WTC11 (cell line): ENCODE data around the gene LARGE1. TPM values are rescaled to one million over a fixed set of nuclear protein-coding genes. Genes with fewer than 3 reads are reported as not detected.
A peak's percentile ranks its signal among the peaks of the same experiment; 100 is the strongest.

Source experiments
- ATAC-seq: fragments of 200-7000 bp; cut with Tn5 transposase; 2 replicates; pipeline ENCODE4 v1.10.0; 2021; ENCODE audit warnings: mild to moderate bottlenecking, moderate library complexity
- CTCF ChIA-PET: fragments of 300-600 bp; sonication (Branson Sonifier 250); formaldehyde crosslinking; loops from one replicate; lab custom pipeline; 2021; ENCODE audit warnings: antibody characterized with exemption; lab: Charles Lee
- POLR2A ChIA-PET: fragments of 350-600 bp; sonication (Branson Sonifier 250); formaldehyde crosslinking; loops from one replicate; lab custom pipeline; 2021; ENCODE audit warnings: antibody characterized with exemption; lab: Charles Lee
- DNase-seq: peaks from one replicate; pipeline ENCODE4 v3.0.0; 2021; ENCODE audit warnings: low spot score
- H3K27ac Mint-ChIP-seq: 2 replicates; pipeline ENCODE4 v1.8.0; 2021; ENCODE audit warnings: mixed read lengths
- H3K27me3 Mint-ChIP-seq: 2 replicates; pipeline ENCODE4 v1.8.0; 2021; ENCODE audit warnings: low read depth, mild to moderate bottlenecking, moderate library complexity, mixed read lengths
- H3K36me3 Mint-ChIP-seq: 2 replicates; pipeline ENCODE4 v1.8.0; 2021; ENCODE audit warnings: mixed read lengths
- H3K4me1 Mint-ChIP-seq: 2 replicates; pipeline ENCODE4 v1.8.0; 2022; ENCODE audit warnings: mixed read lengths
- H3K4me3 Mint-ChIP-seq: 2 replicates; pipeline ENCODE4 v1.8.0; 2021; ENCODE audit warnings: mild to moderate bottlenecking, moderate library complexity, mixed read lengths
- H3K9me3 Mint-ChIP-seq: 2 replicates; pipeline ENCODE4 v1.8.0; 2021; ENCODE audit warnings: mixed read lengths
- ATF3 ChIP-seq: sonication (generic); formaldehyde crosslinking; conservative IDR thresholded peaks from 2 replicates; pipeline ENCODE4 v1.8.1; 2022; ENCODE audit warnings: mild to moderate bottlenecking, missing genetic modification reagents
- ELF4 ChIP-seq: sonication (generic); formaldehyde crosslinking; IDR thresholded peaks from 2 replicates; pipeline ENCODE4 v1.8.1; 2022; ENCODE audit warnings: low read depth, mild to moderate bottlenecking, moderate library complexity, missing genetic modification reagents
- EMX1 ChIP-seq: fragments of 250-450 bp; sonication (Bioruptor Pico); IDR thresholded peaks from 2 replicates; pipeline ENCODE4 v1.8.0; 2021; ENCODE audit warnings: mild to moderate bottlenecking
- ESRRA ChIP-seq: sonication (generic); formaldehyde crosslinking; IDR thresholded peaks from 2 replicates; pipeline ENCODE4 v1.8.1; 2022; ENCODE audit warnings: mild to moderate bottlenecking, missing genetic modification reagents, borderline replicate concordance
- FOXJ3 ChIP-seq: sonication (generic); formaldehyde crosslinking; IDR thresholded peaks from 2 replicates; pipeline ENCODE4 v1.9.0; 2021; ENCODE audit warnings: missing genetic modification reagents, mild to moderate bottlenecking, borderline replicate concordance
- GRHL2 ChIP-seq: fragments of 250-450 bp; sonication (Bioruptor Pico); IDR thresholded peaks from 2 replicates; pipeline ENCODE4 v1.8.0; 2022; ENCODE audit warnings: mild to moderate bottlenecking, moderate library complexity; ENCODE audit not compliant: insufficient replicate concordance, severe bottlenecking
- HMGXB4 ChIP-seq: sonication (generic); formaldehyde crosslinking; IDR thresholded peaks from 2 replicates; pipeline ENCODE4 v1.8.1; 2023; ENCODE audit warnings: mild to moderate bottlenecking, moderate library complexity, missing genetic modification reagents
- MYBL2 ChIP-seq: sonication (generic); formaldehyde crosslinking; IDR thresholded peaks from 2 replicates; pipeline ENCODE4 v1.8.1; 2023; ENCODE audit warnings: mild to moderate bottlenecking, moderate library complexity, missing genetic modification reagents
- NFATC4 ChIP-seq: fragments of 250-450 bp; sonication (Bioruptor Pico); IDR thresholded peaks from 2 replicates; pipeline ENCODE4 v1.9.0; 2021; ENCODE audit warnings: mild to moderate bottlenecking
- NR1H2 ChIP-seq: sonication (generic); formaldehyde crosslinking; IDR thresholded peaks from 2 replicates; pipeline ENCODE4 v1.9.0; 2021; ENCODE audit warnings: mild to moderate bottlenecking, moderate library complexity, missing genetic modification reagents
- NR2C2 ChIP-seq: sonication (generic); formaldehyde crosslinking; IDR thresholded peaks from 2 replicates; pipeline ENCODE4 v1.8.0; 2022; ENCODE audit warnings: mild to moderate bottlenecking, missing genetic modification reagents
- RORB ChIP-seq: fragments of 250-450 bp; sonication (Bioruptor Pico); IDR thresholded peaks from 2 replicates; pipeline ENCODE4 v1.9.0; 2021; ENCODE audit warnings: mild to moderate bottlenecking
- SMAD4 ChIP-seq: sonication (generic); formaldehyde crosslinking; IDR thresholded peaks from 2 replicates; pipeline ENCODE4 v1.8.0; 2022; ENCODE audit warnings: mild to moderate bottlenecking, missing genetic modification reagents
- ZMAT4 ChIP-seq: fragments of 250-450 bp; sonication (Bioruptor Pico); IDR thresholded peaks from 2 replicates; pipeline ENCODE4 v1.9.0; 2021; ENCODE audit warnings: mild to moderate bottlenecking
- ZNF121 ChIP-seq: sonication (generic); formaldehyde crosslinking; IDR thresholded peaks from 2 replicates; pipeline ENCODE4 v1.8.0; 2023; ENCODE audit warnings: missing genetic modification reagents
- ZNF232 ChIP-seq: sonication (generic); formaldehyde crosslinking; IDR thresholded peaks from 2 replicates; pipeline ENCODE4 v1.8.0; 2022; ENCODE audit warnings: mild to moderate bottlenecking, missing genetic modification reagents
- ZNF317 ChIP-seq: sonication (generic); formaldehyde crosslinking; IDR thresholded peaks from 2 replicates; pipeline ENCODE4 v1.8.1; 2023; ENCODE audit warnings: low read depth, mild to moderate bottlenecking, moderate library complexity, missing genetic modification reagents, borderline replicate concordance
- total RNA-seq: library from RNA; stranded (reverse); gene quantifications from 3 replicates; pipeline ENCODE4 v1.2.3, GENCODE V29; 2021
- TF ChIP-seq, protein P1 (sequence below): sonication (generic); formaldehyde crosslinking; IDR thresholded peaks from 2 replicates; pipeline ENCODE4 v1.8.1; 2023; ENCODE audit warnings: mild to moderate bottlenecking, missing genetic modification reagents
- TF ChIP-seq, protein P2 (sequence below): fragments of 250-450 bp; sonication (Bioruptor Pico); IDR thresholded peaks from 2 replicates; pipeline ENCODE4 v1.9.0; 2021; ENCODE audit warnings: mild to moderate bottlenecking
- TF ChIP-seq, protein P3 (sequence below): sonication (generic); formaldehyde crosslinking; IDR thresholded peaks from 2 replicates; pipeline ENCODE4 v1.8.0; 2022; ENCODE audit warnings: missing genetic modification reagents

Gene LARGE1
- total RNA-seq, 1 experiment from 2014 or later = 72.6 TPM

- no peak overlapping the region for H3K27ac Mint-ChIP-seq
- CTCF ChIA-PET = no interaction called here
- H3K4me1 Mint-ChIP-seq = peaks cover 19% of the 10 kb centered on the region
- POLR2A ChIA-PET = no interaction called here
- DNase-seq = no peak
- peaks cover 40% of the 10 kb centered on the region for H3K36me3 Mint-ChIP-seq
- no peaks in the 10 kb centered on the region; the same call in 1 of the 2 replicates for H3K27me3 Mint-ChIP-seq
- no peak for TF ChIP-seq NFATC4 (CRISPR knock-in tag)
- no peak for TF ChIP-seq ELF4 (CRISPR knock-in tag)
- TF ChIP-seq NR1H2 (CRISPR knock-in tag) = no peak
- TF ChIP-seq, protein P1, sequence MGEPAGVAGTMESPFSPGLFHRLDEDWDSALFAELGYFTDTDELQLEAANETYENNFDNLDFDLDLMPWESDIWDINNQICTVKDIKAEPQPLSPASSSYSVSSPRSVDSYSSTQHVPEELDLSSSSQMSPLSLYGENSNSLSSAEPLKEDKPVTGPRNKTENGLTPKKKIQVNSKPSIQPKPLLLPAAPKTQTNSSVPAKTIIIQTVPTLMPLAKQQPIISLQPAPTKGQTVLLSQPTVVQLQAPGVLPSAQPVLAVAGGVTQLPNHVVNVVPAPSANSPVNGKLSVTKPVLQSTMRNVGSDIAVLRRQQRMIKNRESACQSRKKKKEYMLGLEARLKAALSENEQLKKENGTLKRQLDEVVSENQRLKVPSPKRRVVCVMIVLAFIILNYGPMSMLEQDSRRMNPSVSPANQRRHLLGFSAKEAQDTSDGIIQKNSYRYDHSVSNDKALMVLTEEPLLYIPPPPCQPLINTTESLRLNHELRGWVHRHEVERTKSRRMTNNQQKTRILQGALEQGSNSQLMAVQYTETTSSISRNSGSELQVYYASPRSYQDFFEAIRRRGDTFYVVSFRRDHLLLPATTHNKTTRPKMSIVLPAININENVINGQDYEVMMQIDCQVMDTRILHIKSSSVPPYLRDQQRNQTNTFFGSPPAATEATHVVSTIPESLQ = no peak
- TF ChIP-seq ZMAT4 (CRISPR knock-in tag) = no peak
- no peak for TF ChIP-seq ZNF232
- TF ChIP-seq EMX1 = no peak
- TF ChIP-seq, protein P2, sequence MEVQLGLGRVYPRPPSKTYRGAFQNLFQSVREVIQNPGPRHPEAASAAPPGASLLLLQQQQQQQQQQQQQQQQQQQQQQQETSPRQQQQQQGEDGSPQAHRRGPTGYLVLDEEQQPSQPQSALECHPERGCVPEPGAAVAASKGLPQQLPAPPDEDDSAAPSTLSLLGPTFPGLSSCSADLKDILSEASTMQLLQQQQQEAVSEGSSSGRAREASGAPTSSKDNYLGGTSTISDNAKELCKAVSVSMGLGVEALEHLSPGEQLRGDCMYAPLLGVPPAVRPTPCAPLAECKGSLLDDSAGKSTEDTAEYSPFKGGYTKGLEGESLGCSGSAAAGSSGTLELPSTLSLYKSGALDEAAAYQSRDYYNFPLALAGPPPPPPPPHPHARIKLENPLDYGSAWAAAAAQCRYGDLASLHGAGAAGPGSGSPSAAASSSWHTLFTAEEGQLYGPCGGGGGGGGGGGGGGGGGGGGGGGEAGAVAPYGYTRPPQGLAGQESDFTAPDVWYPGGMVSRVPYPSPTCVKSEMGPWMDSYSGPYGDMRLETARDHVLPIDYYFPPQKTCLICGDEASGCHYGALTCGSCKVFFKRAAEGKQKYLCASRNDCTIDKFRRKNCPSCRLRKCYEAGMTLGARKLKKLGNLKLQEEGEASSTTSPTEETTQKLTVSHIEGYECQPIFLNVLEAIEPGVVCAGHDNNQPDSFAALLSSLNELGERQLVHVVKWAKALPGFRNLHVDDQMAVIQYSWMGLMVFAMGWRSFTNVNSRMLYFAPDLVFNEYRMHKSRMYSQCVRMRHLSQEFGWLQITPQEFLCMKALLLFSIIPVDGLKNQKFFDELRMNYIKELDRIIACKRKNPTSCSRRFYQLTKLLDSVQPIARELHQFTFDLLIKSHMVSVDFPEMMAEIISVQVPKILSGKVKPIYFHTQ (CRISPR knock-in tag) = no peak
- no peak for TF ChIP-seq RORB (CRISPR knock-in tag)
- TF ChIP-seq GRHL2 = no peak
- TF ChIP-seq, all 79 proteins: peak for 0
- peaks cover 40% of the 10 kb centered on the region for H3K9me3 Mint-ChIP-seq
- ATAC-seq = no peak
- H3K4me3 Mint-ChIP-seq = no peak overlapping the region
These were observed 134.1 kb downstream of the LARGE1 start for GRCh38 chr22:33786149-33786548.

GRCh38 chr22:33785283-33785968, 134.8 kb downstream of the LARGE1 start:
- peak overlapping the region; percentile 18; the same call in 1 of the 2 replicates for H3K27ac Mint-ChIP-seq
- DNase-seq = no peak
- CTCF ChIA-PET = no interaction called here
- H3K4me3 Mint-ChIP-seq = no peak overlapping the region
- peaks cover 32% of the 10 kb centered on the region for H3K9me3 Mint-ChIP-seq
- ATAC-seq = no peak
- TF ChIP-seq ATF3 (CRISPR knock-in tag) (no peak), ZNF121 (CRISPR knock-in tag) (no peak), FOXJ3 (CRISPR knock-in tag) (no peak), RORB (CRISPR knock-in tag) (no peak), SMAD4 (CRISPR knock-in tag) (no peak), NR2C2 (no peak)
- H3K4me1 Mint-ChIP-seq = peaks cover 21% of the 10 kb centered on the region
- H3K27me3 Mint-ChIP-seq = no peaks in the 10 kb centered on the region; the same call in 1 of the 2 replicates
- peaks cover 33% of the 10 kb centered on the region for H3K36me3 Mint-ChIP-seq
- POLR2A ChIA-PET = no interaction called here

GRCh38 chr22:33781411-33781810, 138.9 kb downstream of the LARGE1 start:
- ChIA-PET CTCF (no interaction called here), POLR2A (no interaction called here)
- no peak overlapping the region for H3K4me3 Mint-ChIP-seq
- H3K36me3 Mint-ChIP-seq = no peaks in the 10 kb centered on the region
- no peak for DNase-seq
- H3K27ac Mint-ChIP-seq = no peak overlapping the region
- peaks cover 48% of the 10 kb centered on the region for H3K4me1 Mint-ChIP-seq
- no peaks in the 10 kb centered on the region for H3K9me3 Mint-ChIP-seq
- no peak; the same call in 1 of the 2 replicates for ATAC-seq
- H3K27me3 Mint-ChIP-seq = no peaks in the 10 kb centered on the region
- TF ChIP-seq, protein P3, sequence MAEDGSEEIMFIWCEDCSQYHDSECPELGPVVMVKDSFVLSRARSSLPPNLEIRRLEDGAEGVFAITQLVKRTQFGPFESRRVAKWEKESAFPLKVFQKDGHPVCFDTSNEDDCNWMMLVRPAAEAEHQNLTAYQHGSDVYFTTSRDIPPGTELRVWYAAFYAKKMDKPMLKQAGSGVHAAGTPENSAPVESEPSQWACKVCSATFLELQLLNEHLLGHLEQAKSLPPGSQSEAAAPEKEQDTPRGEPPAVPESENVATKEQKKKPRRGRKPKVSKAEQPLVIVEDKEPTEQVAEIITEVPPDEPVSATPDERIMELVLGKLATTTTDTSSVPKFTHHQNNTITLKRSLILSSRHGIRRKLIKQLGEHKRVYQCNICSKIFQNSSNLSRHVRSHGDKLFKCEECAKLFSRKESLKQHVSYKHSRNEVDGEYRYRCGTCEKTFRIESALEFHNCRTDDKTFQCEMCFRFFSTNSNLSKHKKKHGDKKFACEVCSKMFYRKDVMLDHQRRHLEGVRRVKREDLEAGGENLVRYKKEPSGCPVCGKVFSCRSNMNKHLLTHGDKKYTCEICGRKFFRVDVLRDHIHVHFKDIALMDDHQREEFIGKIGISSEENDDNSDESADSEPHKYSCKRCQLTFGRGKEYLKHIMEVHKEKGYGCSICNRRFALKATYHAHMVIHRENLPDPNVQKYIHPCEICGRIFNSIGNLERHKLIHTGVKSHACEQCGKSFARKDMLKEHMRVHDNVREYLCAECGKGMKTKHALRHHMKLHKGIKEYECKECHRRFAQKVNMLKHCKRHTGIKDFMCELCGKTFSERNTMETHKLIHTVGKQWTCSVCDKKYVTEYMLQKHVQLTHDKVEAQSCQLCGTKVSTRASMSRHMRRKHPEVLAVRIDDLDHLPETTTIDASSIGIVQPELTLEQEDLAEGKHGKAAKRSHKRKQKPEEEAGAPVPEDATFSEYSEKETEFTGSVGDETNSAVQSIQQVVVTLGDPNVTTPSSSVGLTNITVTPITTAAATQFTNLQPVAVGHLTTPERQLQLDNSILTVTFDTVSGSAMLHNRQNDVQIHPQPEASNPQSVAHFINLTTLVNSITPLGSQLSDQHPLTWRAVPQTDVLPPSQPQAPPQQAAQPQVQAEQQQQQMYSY (CRISPR knock-in tag) = no peak
- no peak for TF ChIP-seq MYBL2 (CRISPR knock-in tag)
- TF ChIP-seq ZNF317 (CRISPR knock-in tag) = no peak
- no peak for TF ChIP-seq FOXJ3 (CRISPR knock-in tag)
- TF ChIP-seq SMAD4 (CRISPR knock-in tag) = no peak
- TF ChIP-seq HMGXB4 (CRISPR knock-in tag) = no peak
- TF ChIP-seq ESRRA = no peak
- TF ChIP-seq GRHL2 = no peak
- no peak for TF ChIP-seq NR1H2 (CRISPR knock-in tag)
